Fibroblast of skin of right biceps (primary cell): ENCODE data around the gene RBM18.
A peak's percentile ranks its signal among the peaks of the same experiment; 100 is the strongest.

ENCODE experiments used
- DNase-seq: peaks from one replicate; pipeline ENCODE4 v3.0.0-alpha.2; 2013

RBM18 gene, protein sequence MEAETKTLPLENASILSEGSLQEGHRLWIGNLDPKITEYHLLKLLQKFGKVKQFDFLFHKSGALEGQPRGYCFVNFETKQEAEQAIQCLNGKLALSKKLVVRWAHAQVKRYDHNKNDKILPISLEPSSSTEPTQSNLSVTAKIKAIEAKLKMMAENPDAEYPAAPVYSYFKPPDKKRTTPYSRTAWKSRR

DNA sequence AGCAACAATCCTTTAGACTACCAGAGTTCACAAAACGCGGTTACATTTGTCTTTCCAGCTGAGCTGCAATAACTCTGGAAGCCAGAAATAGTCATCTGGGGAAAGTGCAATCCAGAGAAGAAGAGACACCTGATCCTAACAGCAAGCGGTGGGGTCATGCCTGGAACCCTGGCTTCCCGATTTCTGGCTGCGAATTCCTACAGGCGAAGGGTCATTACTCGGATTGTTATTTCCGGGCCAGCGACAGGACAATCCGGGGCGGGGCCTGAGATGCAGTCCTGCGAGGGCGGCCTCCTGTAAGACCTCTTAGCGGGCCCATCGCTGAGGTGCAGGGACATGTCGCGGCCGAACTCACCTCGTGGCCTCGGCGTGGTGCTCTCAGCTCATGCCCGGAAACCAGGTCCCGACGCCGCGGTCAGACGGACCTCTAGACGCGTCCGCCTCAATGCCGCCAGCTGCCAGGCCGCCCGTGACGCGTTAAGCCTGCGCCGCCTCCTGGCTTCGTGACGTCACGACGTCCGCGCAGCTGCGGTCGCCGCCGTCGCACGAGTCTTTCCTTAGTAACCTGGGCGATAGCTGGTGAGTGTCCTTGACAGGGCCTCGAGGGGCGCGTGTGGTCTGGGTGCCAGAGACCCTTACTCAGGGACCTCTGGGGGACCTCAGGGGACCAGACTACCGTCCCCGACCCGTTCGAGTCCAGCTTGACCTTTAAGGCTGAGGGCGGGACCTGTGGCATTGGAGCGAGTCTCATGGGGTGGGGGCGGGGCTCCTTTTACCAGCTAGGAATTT is at the start of gene RBM18, which contains the start of gene MRRF:
TSS of gene RBM18 (minus strand) at position 481 of the 789 bp plus-strand sequence. CDS start 3,348 bp downstream, outside the sequence.
TSS of gene MRRF (plus strand) at position 523 of the 789 bp plus-strand sequence. CDS start 6,010 bp downstream, outside the sequence.
- peak; percentile 89 for DNase-seq

DNA sequence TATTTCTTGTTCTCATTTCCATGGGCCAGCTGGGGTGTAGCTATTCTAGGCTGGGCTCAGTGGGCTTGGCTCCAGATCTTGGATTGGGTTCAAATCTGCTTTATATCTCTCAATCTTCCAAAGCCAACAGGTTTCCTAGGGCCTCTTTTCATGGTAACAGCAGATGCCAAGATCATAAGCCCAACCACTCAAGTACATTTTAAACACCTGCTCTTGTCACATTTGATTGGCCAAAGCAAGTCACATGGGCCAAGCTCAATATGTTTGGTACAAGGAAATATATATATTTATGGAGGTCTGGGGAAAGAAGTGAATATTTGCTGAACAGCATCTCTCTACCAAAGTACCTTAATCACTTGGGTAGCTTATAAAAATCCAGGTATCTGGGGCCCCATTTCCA is 49.5 kb upstream of the RBM18 start:
- no peak for DNase-seq

DNA sequence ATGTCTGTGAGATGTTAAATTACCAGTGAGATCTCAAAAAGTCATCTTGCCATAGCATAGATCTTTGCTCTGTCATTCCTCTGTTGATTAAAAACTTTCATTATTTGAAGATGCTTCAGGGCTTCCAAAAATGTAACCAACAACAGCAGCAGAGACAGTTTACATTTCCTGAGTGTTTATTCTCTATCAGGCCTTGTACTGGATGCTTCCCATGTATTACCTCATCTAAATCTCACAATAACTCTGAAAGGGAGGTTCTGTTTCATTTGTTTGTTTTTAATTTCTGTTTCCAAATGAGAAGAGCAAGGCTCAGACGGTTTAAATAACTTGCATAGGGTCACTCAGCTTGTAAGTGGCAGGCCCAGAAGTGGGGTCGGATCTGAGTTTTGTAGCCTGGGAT is 45.2 kb upstream of the RBM18 start:
- no peak for DNase-seq

DNA sequence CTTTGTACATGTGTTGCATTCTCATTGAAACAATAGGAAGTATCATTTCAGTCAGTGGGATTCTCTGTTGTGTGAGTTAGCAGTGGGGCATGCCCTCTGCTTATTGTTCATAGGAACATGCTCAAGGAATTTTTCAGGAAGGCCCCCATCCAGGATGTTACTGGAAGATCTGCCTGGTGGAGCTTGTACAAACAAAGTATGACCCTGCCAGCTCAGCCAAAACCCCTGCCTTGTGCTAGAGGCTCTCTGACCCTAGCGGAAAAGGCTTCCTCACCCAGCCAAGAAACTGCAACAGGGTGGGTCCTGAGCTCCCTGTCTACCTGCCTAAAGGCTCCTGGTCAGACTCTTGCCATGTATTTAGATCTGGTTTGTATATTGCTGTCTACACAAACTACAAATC is 43.3 kb upstream of the RBM18 start:
- no peak for DNase-seq

DNA sequence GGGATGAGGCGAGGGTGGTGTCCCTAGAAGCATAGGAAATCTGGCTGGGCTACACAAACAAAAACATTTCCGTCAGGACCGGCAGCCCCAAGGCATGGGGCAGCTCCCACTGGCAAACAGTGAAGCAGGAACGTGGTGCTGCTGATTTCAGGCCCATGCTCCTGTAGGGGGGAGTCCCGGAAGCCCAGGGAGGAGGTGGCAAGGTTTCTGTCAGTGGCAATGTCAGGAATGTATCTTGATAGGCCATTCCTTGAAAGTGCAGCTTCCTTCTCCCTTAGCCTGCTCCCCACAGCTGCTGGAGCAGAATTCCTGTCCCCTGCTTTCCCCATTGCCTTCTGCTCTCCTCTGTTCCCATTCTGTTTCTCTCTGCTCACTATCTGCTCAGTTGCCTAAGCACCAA is 42.4 kb upstream of the RBM18 start:
- no peak for DNase-seq

DNA sequence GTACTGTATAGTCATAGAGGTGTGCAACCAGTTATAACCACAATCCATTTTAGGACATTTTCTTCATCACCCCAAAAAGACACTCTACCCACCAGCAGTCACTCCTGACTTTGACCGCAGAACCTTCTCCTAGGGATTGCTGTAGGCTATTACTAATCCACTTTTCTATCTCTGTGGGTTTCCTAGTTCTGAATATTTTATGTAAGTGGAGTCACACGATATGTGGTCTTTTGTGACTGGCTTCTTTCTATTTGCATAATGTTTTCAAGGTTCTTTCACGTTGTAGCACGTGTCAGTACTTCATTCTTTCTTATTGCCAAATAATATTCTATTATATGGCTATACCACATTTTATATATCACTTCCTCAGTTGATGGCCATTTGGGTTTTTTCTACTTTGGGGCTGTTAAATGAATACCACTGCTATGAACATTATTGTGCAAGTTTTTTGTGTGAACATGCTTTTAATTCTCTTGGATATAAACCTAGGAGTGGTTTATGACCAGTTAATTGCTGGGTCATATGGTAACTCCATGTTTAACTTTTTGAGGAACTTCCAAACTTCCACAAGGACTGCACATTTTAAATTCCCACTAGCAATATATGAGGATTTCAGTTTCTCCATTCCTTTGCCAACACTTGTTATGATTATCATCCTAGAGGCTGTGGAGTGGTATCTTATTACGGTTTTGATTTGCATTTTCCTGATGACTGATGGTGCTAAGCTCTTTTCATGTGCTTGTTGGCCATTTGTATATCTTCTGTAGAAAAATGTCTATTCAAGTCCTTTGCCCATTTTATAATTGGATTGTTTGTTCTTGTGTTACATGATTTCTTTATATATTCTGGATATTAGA is 37.8 kb upstream of the RBM18 start:
- no peak for DNase-seq

DNA sequence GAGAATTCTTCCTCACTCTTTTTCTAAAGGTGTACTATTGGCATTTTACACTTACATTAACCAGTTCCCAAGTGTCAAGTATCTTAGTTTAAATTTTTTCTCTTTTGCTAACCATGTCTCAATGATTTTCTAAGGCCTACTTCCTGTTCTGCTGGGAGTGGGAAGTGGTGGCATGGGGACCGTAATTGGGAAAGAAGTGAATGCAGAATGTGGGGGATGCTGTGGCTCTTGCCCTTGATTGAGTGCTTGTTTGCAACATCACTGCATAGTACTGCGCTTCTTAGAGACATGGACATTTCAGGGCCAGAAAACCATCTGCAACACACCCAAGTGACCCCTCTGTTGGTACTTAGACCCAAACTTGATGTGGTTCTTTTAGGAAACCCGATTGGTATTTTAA is 32.9 kb upstream of the RBM18 start:
- DNase-seq = no peak

DNA sequence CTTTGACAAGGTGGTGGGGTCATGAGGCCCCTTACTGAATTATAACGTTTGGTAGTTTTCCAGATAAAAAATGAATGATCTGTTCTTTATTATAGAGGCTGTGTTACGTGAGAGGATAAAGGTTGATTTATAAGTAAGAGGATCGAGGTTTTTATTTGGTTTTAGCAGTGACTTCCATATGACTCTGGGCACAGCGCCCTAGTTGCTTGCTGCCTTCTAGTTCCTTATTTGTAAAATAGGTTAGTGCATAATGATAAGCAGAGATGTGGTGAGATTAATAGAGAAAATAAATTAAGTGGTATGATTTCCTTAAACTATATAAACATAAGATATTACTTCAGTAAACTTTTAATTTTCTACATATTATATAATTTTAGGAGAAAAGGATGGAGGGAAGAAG is 29.9 kb upstream of the RBM18 start:
- no peak for DNase-seq

DNA sequence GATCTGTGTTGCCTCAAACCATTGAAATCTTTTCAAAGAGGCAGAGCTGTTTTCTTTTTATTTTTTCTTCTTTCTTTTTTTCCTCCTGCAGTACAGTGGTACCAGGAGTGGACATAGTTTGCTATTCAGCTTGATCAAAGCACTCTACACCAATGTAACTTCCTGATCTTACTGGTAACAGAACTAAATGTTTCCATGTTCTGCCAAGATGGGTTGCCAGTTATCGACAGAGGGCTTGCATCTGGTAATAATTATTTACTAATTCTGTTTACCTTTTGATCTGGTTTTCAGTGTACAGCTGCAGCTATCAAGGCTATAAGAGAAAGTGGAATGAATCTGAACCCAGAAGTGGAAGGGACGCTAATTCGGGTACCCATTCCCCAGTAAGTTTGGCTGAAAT is 26.8 kb upstream of the RBM18 start:
- no peak for DNase-seq

DNA sequence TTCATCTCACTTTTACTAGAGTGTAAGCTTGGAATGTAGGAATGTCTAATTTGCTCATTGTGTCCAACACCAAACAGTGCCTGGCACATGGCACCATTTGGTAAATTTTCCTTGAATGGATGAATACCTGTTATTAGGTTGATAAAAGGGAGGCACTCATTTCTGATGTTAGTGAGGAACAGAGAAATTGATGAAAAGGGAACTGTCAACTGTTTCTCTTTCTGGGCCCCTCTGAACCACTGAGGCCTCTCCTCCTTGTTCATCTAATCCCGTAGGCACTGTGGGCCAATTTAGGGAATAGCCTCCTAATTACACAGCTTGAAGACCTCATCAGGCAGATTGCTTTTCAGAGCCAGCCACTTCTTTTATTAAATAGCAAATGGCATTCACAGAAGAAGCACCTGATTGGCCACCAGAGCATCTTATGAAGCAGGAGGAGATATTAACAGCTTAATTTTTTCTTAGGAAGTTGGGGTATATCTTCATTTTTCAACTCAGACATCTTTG is 22.6 kb upstream of the RBM18 start:
- no peak for DNase-seq

DNA sequence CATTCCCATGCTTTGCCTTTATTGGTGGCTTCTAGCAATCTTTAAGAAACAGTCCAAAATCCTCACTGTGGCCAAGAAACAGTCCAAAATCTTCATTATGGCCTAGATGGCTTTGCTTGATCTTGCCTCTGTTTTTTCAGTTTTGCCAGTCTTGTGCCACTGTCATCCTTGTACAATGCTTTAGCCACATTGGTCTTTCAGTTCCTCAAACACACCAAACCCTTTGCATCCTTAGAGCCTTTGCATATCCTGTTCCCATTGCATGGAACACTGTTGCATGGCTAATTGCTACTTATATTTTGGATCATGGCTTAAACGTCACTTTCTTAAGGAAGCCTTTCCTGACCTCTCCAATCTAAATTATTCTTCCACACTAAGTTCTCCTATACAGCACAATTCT is 22.1 kb upstream of the RBM18 start:
- no peak for DNase-seq

DNA sequence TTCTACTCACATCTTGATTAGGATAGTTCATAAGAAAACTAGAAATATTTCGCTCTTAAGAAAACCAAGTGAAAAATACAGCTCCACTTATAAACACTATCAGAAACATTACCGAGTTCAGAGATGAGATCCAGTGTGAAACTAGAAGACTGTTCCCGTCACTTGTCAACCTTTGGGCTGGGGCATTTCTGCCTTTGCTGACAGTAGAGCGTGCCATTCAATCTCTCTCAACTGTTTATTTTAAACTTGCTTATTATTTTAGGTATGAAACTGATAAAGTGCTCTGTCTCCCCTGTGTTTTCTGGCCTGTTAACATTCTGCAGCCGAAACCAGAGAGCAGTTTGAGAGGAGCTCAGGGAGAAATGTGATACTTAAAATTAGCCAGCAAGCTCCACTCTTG is 16.7 kb upstream of the RBM18 start:
- no peak for DNase-seq

DNA sequence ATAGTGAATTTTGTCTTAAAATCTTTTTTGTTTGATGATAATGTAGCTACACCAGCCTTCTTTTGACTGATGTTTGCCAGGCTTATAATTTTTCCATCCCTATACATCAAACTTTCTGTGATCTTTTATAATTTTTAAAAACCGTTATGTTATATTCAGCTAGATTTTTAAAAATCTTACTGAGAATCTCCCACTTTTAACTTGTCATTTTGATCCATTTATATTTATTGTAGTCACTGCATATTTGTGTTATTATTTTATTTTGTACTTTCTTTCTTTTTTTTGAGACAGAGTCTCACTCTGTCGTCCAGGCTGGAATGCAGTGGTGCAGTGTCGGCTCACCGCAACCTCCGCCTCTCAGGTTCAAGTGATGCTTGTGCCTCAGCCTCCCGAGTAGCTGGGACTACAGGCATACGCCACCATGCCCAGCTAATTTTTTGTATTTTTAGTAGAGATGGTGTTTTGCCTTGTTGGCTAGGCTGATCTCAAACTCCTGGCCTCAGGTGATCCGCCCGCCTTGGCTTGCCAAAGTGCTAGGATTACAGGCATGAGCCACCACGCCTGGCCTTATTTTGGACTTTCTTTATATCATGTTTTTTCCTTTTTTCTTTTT is 12.8 kb upstream of the RBM18 start:
- DNase-seq = no peak

DNA sequence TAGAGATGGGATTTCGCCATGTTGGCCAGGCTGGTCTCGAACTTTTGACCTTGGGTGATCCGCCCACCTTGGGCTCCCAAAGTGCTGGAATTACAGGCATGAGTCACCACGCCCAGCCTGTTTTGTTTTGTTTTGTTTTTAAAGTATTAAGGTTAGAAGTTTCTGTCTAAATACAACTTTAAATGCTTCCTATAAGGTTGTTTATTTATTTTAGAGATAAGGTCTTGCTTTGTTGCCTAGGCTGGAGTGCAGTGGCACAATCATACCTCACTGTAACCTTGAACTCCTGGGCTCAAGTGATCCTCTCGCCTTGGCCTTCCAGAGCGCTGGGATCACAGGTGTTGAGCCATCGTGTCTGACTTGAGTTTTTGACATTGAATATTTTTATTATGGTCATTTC is 11.5 kb upstream of the RBM18 start:
- no peak for DNase-seq

DNA sequence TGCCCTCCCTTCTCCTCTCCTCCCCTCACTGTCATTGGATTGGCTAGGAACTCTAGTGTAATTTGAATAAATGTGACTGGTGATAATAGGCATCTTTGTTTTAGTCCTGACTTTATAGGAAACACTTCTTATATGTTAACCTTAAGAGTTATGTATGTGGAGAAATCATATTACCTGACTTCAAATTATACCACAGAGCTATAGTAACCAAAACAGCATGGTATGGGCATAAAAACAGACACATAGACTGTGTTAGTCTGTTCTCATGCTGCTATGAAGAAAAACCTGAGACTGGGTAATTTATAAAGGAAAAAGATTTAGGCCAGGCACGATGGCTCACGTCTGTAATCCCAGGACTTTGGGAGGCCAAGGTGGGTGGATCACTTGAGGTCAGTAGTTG is 9.4 kb upstream of the RBM18 start:
- no peak for DNase-seq

DNA sequence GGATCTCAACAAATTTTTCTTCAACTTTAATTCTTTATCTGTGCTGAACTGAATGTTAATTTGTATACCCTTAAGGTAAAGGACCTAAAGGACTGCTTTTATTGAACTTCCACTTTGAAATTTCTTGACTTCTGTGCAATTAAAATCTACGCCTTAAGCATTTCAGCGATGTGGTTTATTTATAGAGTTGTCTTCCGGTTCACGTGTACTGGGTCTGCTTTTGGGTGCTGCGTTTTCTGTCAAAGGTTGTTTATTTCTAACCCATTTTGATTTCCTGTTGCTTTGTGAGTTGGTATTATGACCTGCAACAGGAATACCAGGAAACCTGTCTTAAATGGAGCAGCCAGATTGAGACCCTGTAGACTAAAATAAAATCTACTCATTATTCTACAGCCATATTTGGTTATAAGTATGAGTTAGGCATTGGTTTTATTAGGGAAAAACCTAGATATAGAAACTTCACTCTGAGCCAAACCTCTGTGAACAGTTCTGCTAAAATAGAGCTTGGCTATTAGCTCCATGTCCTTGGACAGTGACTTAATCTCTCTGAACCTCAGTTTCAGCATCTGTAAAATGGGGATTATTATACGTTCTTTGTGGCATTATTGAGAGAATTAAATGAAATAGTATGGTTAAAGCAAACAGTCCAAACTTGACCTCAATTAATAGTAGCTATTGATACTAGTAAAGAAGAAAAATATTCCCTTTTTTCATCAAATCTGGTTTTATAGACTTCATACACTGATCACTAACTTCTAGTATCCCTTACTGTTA is 3.6 kb upstream of the RBM18 start:
- DNase-seq = no peak

DNA sequence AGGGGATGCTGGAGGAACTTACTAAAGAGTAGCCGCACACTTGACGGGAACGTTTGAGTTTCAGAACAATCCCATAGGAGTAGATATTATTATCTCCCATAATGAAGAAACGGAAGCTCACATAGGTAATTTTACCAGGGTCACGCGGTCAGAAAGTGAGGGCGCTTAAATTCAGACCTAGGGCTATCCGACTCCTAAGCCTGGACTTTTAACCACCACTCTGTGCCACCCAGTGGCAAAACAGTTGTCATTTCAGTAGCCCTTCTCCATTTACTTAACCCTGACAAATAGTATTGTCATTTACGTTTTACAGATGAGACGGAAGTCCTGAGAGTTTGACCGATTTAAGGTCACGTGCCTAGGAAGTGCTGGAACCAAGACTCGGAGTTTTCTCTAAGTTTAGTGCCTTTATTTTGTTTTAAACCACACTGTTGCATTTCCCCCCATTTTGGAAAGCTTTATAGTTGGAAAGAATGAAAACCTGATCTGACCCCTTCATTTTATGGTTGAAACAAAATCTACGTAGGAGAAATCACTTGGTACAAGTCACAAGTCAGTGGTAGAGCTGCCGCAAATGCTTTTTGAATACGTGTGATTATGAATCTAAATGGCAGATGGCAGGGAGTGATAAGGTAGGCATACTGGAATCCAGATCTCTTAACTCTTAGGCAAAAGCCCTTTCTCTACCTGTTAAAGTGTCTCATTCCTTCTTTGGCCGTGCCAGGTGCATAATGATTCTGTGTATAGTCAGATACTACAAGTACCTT is 692 bp upstream of the RBM18 start:
- DNase-seq = peak; percentile 19

DNA sequence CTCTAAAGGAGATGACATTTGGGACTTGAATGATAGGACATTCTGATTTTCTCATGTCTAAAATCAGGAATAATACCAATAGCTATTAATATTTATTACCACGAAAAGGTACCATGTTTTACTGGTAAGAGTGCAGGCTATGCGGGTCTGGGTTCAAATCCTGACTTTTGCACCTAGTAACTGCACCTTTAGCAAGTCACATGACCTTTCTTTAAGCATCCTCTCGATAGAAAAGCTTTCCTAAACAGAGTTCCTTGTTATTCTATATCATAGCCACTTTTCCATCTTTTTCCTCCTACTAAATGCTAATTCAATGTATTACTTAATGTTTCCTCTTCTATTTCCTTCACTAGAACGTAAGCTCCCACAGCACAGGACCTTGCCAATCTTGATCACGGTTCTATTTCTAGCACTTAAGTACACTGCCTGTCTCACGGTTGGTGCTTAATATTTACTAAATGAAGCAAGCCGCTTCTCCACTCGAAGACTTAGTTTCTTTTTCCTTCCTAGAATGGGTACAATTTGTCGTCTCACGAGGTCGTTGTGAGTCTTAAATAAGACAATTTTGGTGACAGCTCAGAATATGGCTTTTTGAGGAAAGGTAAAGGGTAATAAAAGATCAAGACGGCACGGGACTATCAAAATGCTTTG is 816 bp downstream of the RBM18 start:
- peak; percentile 0 for DNase-seq

DNA sequence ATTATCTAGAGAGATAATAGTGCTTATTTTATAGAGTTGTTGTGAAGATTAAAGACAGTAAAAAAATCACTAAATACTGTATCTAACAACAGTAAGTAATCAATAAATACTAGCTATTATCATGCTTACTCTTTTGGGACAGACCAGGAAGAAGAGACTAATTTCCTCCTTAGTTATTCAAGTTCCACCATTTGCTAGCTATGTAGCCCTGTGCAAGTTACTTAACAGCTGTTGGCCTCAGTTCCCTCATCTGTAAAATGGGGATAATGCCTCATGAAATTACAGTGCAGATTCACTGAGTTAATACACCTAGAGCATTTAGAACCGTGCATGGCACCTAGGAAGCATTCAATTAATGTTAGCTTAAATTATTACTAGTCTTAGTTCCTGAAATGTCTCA is 2.6 kb downstream of the RBM18 start:
- DNase-seq = no peak

DNA sequence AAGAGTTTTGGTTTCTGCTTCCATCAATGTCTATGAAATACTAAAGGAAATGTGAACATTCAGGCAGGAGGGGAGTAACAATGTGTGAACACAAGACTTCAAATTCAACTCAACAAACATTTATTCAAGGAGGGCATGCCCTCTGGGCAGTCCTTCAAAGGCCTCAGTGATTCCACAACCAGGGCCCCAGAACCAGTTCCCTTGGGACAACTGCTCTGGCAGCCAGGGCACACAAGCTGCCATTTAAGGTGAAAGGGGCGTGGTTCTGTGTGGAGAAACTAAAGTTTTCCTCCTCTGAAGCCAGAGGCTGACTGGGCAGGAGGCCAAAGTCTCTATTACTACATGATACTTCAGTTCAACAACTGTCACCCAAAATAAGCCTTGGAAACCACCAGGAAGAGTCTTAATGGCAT is 3.2 kb downstream of the RBM18 start:
- peak; percentile 64 for DNase-seq

DNA sequence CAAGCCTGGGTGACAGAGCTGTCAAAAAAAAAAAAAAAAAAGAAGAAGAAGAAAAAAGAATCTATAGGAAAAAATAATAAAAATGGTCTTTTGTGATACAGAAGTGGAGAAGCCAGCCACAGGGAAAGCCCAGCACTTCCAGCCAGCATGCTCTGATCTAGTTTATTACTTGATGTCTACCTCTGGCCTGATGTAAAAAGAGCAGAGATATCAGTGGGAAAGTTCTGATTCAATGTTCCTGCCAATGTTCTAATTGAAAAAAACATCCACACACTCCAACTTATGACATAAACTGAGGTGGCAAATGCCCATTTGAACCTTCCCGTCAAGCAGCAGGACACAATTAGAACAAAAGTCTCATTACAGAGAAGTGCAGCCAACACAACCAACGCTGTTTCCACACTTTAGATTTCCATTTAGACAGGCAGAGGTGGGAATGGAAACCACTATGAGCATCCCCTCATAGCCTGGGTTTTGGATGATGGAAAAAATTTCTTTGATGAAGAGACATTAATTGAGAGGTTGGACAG is 5.7 kb downstream of the RBM18 start:
- DNase-seq = no peak
